ENCODE measurements around the gene IQCH. TPM values are rescaled to one million over a fixed set of nuclear protein-coding genes. Genes with fewer than 3 reads are reported as not detected.

Gene IQCH
- total and polyA plus RNA-seq, 2 donors from 2014 or later: 3.2 to 7.7 TPM

DNA sequence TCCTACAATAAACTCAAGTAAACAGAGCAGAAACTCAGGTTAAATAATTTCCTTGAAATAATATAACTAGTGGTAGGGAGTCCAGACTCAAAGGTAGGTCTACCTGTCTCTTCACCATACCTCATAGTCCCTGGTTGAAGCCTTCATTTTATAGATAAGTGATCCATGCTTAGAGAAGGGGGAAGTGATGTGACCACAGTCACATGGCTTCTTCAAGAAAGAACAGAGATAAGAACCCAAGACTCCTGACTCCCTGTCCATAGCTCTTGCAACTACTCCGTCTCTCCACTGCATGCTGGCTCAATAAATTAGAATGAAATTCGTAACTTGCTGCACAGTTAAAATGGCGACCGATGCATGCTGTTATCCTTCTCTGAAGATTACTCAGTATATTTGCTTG is 255.3 kb downstream of the IQCH start:
- no peaks in the 10 kb centered on the region for H3K27me3 ChIP-seq (ENCODE audit: control insufficient read depth, insufficient read depth, low read length)
- no peak overlapping the region for H3K27ac ChIP-seq (ENCODE audit: low read depth in 2 of 2, low read length in 2 of 2)
- H3K9ac ChIP-seq (ENCODE audit: low read length in 3 of 3): no peak overlapping the region
- H3K4me3 ChIP-seq (ENCODE audit: low read length in 3 of 3): no peak overlapping the region
- peaks cover 0 to 4% (median 0%) of the 10 kb centered on the region in 3 donors for H3K36me3 ChIP-seq (ENCODE audit: control insufficient read depth in 2 of 3, insufficient read depth in 3 of 3, low read length in 3 of 3)
- FAIRE-seq (no peak), DNase-seq (no peak)
- no peaks in the 10 kb centered on the region for H3K9me3 ChIP-seq (ENCODE audit: control insufficient read depth in 2 of 3, insufficient read depth in 1 of 3, low read length in 3 of 3)
- no peaks in the 10 kb centered on the region for H3K4me1 ChIP-seq (ENCODE audit: control insufficient read depth in 2 of 3, insufficient read depth in 2 of 3, low read depth in 1 of 3, low read length in 3 of 3)
- intact Hi-C loops (cut with DNase I): no loop called here
- TF ChIP-seq, protein P1, sequence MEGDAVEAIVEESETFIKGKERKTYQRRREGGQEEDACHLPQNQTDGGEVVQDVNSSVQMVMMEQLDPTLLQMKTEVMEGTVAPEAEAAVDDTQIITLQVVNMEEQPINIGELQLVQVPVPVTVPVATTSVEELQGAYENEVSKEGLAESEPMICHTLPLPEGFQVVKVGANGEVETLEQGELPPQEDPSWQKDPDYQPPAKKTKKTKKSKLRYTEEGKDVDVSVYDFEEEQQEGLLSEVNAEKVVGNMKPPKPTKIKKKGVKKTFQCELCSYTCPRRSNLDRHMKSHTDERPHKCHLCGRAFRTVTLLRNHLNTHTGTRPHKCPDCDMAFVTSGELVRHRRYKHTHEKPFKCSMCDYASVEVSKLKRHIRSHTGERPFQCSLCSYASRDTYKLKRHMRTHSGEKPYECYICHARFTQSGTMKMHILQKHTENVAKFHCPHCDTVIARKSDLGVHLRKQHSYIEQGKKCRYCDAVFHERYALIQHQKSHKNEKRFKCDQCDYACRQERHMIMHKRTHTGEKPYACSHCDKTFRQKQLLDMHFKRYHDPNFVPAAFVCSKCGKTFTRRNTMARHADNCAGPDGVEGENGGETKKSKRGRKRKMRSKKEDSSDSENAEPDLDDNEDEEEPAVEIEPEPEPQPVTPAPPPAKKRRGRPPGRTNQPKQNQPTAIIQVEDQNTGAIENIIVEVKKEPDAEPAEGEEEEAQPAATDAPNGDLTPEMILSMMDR (IDR thresholded peaks at IDR 0.05; ENCODE audit: borderline replicate concordance, extremely low read depth, insufficient read depth): no peak

GRCh38 chr15:67510597-67511190 is 256.1 kb downstream of the IQCH start:
- DNase-seq: no peak
- peaks cover 0 to 4% (median 0%) of the 10 kb centered on the region in 3 donors for H3K36me3 ChIP-seq (ENCODE audit: control insufficient read depth in 2 of 3, insufficient read depth in 3 of 3, low read length in 3 of 3)
- intact Hi-C loops (cut with DNase I): no loop called here

DNA sequence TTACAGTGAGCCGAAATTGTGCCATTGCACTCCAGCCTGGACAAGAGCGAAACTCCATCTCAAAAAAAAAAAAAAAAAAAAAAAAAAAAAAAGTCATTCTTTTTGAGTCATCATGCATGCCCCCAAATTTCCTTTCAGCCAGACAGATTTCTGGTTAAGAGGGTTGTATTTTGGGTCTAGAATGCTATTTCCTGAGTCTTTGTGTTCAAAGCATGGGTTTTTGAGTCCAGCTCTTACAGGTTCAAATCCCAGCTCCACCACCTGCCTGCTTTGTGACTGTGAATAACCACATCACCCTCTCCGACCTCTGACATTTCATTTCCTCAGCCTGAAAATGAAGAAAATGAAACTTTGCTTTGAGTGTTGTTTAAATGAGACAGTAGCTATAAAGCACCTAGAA is 257.0 kb downstream of the IQCH start:
- Histone ChIP-seq H3K4me3 (ENCODE audit: low read length in 3 of 3) (no peak overlapping the region), H3K9me3 (ENCODE audit: control insufficient read depth in 2 of 3, insufficient read depth in 1 of 3, low read length in 3 of 3) (no peaks in the 10 kb centered on the region), H3K36me3 (ENCODE audit: control insufficient read depth in 2 of 3, insufficient read depth in 3 of 3, low read length in 3 of 3) (peaks cover 0 to 4% (median 0%) of the 10 kb centered on the region in 3 donors), H3K9ac (ENCODE audit: low read length in 3 of 3) (no peak overlapping the region), H3K27me3 (ENCODE audit: control insufficient read depth, insufficient read depth, low read length) (no peaks in the 10 kb centered on the region), H3K27ac (ENCODE audit: low read depth in 2 of 2, low read length in 2 of 2) (no peak overlapping the region), H3K4me1 (ENCODE audit: control insufficient read depth in 2 of 3, insufficient read depth in 2 of 3, low read depth in 1 of 3, low read length in 3 of 3) (no peaks in the 10 kb centered on the region)
- intact Hi-C loops (cut with DNase I): no loop called here
- DNase-seq: no peak
- TF ChIP-seq, protein P1 (IDR thresholded peaks at IDR 0.05; ENCODE audit: borderline replicate concordance, extremely low read depth, insufficient read depth): no peak
- no peak for FAIRE-seq

More at GRCh38 chr15:67510597-67511190, 256.1 kb downstream of the IQCH start:
- TF ChIP-seq, protein P1 (IDR thresholded peaks at IDR 0.05; ENCODE audit: borderline replicate concordance, extremely low read depth, insufficient read depth): no peak
- Histone ChIP-seq H3K9me3 (ENCODE audit: control insufficient read depth in 2 of 3, insufficient read depth in 1 of 3, low read length in 3 of 3) (no peaks in the 10 kb centered on the region), H3K27me3 (ENCODE audit: control insufficient read depth, insufficient read depth, low read length) (no peaks in the 10 kb centered on the region), H3K4me3 (ENCODE audit: low read length in 3 of 3) (no peak overlapping the region), H3K9ac (ENCODE audit: low read length in 3 of 3) (no peak overlapping the region), H3K27ac (ENCODE audit: low read depth in 2 of 2, low read length in 2 of 2) (no peak overlapping the region), H3K4me1 (ENCODE audit: control insufficient read depth in 2 of 3, insufficient read depth in 2 of 3, low read depth in 1 of 3, low read length in 3 of 3) (no peaks in the 10 kb centered on the region)
- no peak for FAIRE-seq

- TF ChIP-seq, protein P1 (IDR thresholded peaks at IDR 0.05; ENCODE audit: borderline replicate concordance, extremely low read depth, insufficient read depth): no peak
- H3K4me1 ChIP-seq (ENCODE audit: control insufficient read depth in 2 of 3, insufficient read depth in 2 of 3, low read depth in 1 of 3, low read length in 3 of 3): no peaks in the 10 kb centered on the region
- H3K9ac ChIP-seq (ENCODE audit: low read length in 3 of 3): no peak overlapping the region
- FAIRE-seq (no peak), DNase-seq (no peak)
- H3K9me3 ChIP-seq (ENCODE audit: control insufficient read depth in 2 of 3, insufficient read depth in 1 of 3, low read length in 3 of 3): no peaks in the 10 kb centered on the region
- intact Hi-C loops (cut with DNase I): no loop called here
- peaks cover 0 to 4% (median 0%) of the 10 kb centered on the region in 3 donors for H3K36me3 ChIP-seq (ENCODE audit: control insufficient read depth in 2 of 3, insufficient read depth in 3 of 3, low read length in 3 of 3)
- no peak overlapping the region for H3K4me3 ChIP-seq (ENCODE audit: low read length in 3 of 3)
- no peak overlapping the region for H3K27ac ChIP-seq (ENCODE audit: low read depth in 2 of 2, low read length in 2 of 2)
- H3K27me3 ChIP-seq (ENCODE audit: control insufficient read depth, insufficient read depth, low read length): no peaks in the 10 kb centered on the region
These were observed 257.6 kb downstream of the IQCH start for GRCh38 chr15:67512140-67512539.
